Measurements from ENCODE around the gene AKAP13. TPM values are rescaled to one million over a fixed set of nuclear protein-coding genes. Genes with fewer than 3 reads are reported as not detected.
"Not testable (repeated sequence)": the region's sequence is repeated elsewhere in the genome, so short reads cannot be mapped to it uniquely, and the experiment has no call there.

Gene AKAP13
- polyA plus RNA-seq, 3 donors, result 82.8 to 94.8 (median 88.1) TPM

DNA sequence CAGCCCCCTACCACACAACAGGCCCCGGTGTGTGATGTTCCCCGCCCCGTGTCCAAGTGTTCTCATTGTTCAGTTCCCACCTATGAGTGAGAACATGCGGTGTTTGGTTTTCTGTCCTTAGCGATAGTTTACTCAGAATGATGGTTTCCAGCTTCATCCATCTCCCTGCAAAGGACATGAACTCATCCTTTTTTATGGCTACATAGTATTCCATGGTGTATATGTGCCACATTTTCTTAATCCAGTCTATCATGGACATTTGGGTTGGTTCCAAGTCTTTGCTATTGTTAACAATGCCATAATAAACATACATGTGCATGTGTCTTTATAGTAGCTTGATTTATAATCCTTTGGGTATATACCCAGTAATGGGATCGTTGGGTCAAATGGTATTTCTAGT is 285.3 kb downstream of the AKAP13 start:
- DNase-seq, result not testable (repeated sequence)

DNA sequence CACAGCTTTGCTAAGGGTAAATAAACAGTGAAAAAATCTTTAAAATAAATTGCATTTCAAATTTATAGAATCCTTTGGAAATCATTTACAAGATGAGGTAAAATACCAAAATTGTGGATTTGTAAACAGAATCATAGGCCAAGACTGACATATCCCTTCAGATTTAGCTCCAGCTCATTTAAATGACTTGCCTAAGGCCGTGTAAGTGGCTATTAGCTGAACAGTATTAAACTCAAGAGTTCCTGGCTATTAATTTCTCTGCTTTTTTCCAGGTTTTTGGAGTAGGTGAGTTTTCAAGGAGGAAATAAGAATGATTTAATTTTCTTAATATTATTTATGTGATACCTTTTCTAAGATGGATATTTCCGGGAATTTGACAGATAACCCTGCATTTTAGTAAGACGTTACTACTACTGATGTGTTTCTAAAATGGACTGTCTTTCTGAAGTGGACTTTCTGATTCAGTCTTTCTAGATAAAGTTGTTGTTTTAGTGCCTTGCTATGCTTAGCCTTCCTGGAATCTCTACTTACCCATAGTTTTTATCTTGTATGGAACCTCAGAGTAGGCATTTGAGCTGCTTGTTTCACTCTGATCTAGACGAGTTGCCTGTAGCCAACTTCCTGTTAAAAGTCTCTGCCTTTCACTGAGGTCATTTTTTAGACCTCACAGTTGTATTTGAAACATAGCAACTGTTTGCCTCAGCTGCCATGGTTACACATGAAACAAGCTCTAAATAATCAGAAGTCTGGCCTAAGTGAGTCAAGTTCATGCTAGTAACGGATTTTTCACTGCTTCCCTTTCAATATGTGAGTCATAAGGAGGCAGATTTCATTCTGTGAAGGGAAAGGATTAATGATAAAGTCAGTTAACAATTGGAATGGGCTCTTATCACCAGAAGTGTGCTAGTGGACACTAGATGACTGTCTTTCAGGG is 287.4 kb downstream of the AKAP13 start:
- DNase-seq, result peak; percentile 92

DNA sequence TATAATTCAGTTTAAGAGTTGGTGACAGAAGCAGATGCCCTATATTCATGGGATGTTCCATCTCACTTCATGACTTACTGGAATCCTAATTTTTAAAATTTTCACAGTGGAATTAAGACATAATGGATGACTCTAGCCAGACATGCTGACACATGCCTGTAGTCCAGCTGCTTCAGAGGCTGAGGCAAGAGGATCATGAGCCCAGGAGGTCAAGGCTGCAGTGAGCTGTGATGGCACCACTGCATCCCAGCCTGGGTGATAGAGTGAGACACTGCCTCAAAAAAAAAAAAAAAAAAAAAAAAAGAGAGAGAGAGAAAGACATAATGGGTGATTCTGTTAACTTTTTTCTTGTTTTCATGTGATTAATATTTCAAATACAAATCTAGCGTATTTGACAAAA is 290.8 kb downstream of the AKAP13 start:
- DNase-seq, result no peak

DNA sequence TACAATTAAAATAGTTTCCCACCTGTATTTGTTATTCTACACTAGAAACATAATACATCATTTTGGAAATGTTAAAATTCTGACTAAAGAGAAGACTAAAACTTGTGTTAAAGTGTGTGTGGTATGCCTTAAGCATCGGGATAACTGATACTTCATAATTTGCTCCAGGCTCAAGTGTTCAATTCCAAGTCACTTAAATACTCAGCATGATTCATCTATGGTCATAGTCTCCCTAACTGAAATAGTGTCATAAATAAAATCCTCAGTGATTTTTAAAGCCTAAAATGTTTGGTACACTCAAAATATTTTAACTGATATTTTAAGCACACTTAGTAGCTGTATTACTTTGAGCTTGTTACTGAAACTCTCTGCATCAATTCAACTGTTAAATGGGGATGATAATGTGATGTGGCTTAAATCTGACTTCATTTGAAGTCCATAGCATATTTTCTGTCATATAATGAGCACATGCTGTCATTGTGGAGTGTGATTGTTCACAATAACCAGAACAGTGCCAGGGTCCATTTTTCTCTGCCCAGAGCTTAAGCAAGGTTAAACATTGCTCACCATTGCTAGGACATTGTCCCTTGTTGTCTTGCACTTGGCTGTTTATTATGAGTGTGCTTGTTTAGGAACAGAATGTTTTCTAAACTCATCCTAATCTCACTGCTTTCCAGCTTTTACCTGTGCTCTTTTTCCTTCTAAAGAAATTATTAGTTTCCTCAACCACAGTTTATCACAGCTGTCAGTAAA is 292.1 kb downstream of the AKAP13 start:
- no peak for DNase-seq

DNA sequence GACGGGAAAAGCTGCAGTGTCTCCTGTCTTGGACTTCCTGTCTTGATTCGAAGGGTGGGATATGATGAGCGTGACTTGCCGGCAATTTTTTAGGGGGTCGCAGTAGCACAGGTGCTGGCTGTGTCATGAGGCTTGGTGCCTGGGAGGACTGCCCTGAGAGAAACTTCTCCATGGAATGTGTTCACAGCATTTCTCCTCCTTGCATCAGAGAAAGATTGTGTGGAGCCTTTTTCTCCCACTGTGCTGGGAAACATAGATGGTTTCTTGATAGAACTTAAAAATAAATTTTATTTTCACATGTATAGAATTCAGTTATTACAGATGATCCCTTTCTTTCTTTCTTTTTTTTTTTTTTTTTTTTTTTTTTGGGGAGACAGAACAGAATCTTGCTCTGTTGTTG is 292.9 kb downstream of the AKAP13 start:
- DNase-seq, result no peak

DNA sequence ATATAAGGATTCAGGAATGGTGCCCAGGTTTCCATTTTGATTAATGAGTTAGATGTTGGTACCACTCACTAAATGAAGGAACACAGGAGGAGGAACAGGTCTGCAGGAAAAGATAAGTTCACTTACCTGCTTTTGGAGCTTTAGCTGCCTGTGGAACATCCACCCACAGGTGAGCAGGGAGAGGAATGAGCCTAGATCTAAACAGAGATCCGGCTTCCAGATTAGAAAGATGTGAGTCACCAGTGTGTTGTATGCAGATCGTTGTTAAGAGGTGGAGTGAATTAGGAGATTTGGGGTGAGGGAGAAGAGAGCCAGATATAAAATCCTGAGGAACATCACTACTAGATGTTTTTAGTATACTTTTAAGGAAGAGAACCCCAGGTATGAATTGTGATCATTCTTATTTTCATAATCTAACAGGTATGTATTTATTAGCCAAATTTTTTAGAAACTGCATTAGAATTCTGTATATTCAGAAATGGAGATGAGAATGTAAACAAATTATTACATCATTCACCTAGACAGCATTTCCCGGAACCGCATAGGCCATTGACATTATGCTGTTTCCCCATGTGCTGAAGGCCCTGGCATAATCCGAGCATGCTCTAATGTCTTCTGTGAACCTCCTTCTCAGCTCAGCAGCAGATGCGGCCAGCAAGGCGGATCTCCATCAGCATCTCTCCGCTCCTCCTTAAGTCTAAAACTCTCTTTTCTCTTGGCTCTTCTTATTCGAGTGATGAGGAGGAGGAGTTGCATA is 296.1 kb downstream of the AKAP13 start:
- no peak for DNase-seq

DNA sequence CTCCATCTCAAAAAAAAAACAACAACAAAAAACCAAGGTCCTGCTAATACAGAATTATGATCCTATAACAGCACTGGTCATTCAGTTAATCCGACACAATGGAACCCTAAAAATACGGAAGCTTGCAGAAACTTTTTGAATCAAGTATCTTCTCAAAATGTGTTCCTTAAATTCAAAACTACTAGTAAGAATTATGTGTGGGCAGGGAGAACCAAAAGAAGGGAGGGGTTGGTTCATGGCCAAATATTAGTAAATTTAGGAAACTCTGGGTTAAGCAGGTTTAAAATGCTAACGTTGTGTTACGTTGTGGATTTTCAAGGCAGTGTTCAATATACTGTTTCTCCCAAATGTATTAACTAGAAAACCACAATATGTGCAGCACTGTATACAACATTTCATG is 298.8 kb downstream of the AKAP13 start:
- no peak for DNase-seq

DNA sequence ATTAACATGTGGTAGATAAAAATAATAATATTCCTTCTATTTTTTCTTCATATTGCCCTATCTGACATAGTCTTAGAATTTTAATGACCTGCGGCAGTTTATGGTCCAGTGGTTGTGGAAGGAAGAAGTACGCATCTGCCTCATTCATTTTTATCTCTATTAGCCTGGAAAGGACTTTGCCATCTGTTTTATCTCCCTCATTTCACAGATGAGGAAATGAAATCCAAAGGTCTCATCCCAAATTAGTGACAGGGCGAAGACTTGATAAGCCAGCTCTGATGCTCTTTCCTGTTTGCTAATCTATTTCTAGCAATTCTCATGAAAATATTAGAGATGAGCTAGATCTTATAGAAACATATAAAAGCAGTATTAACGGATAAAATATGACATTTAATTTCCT is 301.0 kb downstream of the AKAP13 start:
- DNase-seq, result no peak

DNA sequence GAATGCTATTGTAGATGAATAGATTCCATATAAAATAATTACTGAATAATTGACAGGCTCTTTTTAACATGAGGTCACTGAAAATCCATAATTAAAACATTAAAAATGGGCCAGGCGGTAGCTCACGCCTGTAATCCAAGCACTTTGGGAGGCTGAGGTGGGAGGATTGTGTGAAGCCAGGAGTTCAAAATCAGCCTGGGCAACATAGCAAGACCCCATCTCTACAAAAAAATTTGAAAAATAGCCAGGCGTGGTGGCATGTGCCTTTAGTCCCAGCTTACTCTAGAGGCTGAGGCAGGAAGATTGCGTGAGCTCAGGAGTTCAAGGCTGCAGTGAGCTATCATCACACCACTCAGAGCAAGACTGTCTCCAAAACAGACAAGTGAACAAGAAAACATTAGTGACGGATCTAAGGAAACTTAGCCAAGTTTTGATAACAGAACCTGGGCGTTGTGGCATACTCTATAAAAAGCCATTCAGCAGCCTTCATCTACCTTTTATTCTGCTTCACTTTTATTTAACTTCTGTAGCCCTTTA is 303.8 kb downstream of the AKAP13 start:
- DNase-seq, result no peak

DNA sequence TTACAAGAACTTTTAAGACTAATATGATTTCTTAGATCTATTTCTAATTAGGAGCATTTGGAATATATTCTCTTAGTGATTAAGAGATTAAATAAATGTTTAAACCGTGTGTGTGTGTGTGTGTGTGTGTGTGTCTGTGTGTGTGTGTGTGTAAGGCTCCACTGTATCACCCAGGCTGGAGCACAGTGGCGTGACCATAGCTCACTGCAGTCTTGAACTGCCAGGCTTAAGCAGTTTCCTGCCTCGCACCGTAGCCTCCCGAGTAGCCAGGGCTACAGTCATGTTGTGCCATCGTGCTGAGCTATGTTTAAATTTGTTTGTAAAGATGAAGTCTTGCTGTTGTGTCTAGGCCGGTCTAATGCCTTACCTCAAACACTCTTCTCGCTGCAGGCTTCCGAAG is 305.0 kb downstream of the AKAP13 start:
- DNase-seq, result no peak

DNA sequence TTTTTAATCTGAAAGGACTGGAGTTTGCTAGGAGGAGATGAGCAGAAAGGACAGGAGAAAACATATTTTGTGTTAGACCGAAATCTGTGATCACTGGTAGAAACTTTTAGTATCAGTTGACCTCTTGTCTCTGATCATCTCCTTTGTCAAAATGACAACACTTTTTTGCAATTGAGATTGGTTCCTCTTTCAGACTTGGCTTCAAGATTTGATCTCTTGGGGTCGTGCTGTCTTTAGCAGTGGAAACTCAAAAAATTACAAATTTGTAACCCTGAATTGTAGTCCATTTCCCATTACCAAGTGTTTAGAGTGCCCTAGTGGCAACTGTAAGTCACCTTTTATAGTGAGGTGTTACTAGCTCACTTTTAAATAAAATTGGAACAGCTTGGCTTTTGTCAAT is 306.9 kb downstream of the AKAP13 start:
- no peak for DNase-seq

DNA sequence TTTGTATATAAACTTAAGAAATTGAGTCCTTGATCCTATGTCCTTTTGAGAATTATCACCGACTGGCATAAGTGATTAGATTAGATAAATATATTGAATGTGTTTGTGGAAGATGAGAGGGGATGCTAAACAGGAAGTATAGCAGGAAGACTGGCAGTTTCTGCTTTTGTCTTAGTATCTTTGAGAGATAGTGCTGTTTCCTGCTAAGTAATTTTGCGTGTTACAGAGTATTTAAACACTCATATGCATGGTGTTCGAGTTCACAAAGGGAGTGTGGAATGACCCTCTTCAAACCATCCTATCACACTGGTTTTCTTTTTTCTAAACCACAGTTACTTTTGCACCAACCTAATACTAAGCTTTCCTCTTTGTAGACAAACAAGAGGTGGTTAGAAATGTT is 308.3 kb downstream of the AKAP13 start:
- no peak for DNase-seq

DNA sequence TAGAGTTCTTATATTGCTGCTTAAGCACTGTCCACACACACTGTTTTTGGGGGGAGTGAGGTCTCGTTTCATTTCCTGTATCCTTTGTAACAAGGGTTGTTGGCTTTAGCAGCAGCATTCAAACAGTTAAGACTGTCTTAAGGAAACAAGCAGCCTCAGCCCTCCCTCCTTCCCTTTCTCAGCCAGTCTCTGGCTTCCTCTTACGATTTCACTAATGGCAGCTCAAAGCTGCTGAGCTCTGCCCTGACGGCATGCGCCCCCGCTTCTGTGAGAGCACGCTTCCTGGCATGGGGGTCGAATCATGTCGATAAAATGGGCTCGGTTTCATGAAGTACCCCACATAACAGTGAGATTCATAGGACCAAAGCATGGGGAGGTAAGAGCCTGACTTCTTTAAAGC is 309.3 kb downstream of the AKAP13 start:
- peak; percentile 72 for DNase-seq

DNA sequence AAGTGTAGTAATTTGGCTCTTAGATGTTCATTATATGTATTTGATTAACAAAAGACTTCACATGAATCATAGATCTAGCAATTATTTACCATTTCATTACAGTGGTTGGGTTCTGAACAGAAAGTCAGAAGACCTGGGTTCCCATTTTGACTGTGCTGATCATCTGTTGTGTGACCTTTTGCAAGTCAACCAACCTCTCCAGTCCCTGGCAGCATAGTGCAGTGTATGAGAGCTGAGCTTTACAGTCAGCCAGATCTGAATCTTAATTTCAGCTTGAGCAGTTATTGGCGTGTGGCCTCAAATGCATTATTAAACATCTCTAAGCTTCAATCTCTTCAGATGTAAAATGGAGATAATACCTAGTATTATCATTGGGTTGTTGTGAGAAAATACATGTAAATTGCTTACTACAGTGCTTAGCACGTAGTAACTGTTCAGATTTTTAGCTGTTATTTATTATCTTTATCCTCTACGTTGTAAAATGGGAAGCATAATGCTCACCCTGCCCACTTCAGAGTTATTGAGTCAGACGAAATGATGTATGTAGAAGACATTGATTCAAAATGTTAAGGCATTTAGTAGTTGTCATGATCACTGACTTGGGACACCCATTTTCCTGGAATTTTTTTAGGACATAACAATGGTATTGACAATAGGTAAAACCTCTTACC is 310.3 kb downstream of the AKAP13 start:
- no peak for DNase-seq

DNA sequence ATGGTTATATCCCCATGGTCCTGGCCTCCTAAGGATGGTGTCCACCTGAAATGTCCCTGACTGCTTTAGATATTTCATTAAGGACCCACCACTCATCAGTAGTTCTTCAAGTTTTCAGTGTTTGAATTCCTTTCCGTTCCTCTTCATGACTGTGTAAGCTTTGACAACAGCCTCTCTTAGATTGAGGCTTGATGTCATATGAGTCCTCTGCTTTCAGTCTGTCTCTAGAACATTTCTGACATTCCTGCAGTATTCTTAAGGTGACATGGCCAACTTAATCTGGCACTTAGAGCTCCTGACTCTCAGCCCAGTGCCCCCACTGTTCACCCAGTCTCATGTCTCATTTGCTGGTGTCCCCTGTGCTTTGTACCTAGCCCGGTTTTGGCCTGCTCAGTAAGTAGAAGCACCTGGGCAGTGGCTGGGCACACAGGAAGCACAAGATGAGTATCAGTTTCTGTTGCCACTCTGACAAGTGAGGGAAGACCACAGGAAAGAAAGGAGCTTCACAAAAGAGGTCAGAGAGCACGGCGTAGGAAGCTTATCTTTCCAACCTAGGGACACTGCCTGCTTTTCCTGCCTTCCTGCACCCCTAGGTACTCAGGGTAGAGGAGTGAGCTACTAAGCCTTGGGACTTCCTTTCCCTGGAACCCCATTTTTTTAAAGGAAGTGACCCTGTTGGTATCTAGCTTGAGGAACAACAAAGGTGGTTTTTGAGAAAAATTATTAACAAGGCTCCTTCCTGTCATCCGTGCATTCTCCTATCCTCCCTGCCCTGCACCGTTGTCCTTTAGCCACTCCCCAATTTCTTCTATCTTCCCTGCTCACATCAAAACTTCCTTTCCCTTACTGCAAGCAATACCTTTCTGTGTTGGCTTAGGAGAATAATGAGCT is 311.2 kb downstream of the AKAP13 start:
- DNase-seq, result no peak

DNA sequence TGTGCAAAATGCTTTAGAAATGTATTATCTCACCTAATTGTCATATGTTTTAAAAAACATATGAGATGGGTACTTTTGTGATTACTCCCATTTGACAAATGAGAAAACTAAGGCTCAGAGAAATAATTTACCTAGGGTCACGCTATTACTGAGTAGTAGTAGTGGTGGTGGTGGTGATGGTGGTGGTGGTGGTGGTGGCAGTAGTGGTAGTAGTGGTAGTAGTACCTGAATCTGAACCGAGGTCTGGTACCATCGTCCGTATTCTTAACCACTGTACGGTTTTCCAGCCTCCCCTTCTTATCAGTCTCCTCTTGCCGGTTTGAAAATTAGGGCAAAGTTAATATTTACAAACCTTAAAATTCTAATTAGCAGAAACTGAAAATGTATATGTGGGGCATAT is 311.9 kb downstream of the AKAP13 start:
- DNase-seq, result no peak

DNA sequence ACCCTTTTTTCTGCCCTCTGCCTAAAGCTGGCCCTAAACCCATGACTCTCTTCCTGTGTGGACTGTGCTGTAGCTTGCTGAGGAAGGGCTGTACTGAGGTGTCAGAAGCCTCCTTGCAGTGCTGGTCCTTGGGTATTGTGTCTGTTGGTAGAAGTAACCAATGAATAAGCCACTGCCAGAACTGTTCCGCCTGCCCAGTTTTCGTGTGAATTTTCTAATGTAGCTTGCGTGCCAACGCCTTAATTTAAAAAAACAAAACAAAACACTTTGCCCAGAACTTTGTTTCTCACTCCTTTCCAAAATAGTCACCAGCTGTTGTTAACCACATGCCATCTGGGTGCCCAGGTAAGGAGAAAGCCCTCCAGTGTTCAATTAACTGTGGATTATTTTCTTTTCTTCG is 312.5 kb downstream of the AKAP13 start:
- DNase-seq, result no peak

DNA sequence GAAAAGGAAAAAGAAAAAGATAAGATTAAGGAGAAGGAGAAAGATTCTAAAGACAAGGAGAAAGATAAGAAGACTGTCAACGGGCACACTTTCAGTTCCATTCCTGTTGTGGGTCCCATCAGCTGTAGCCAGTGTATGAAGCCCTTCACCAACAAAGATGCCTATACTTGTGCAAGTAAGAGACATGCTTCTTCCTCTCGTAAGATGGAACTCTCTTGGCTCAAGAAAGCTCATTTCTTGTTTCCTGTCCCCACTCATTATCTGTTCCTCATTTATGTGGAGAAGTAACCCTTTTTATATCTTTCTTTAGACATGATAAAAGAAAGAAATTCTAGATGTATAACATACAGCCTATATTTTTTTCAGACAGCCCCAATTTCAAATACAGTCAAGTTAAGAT is 312.9 kb downstream of the AKAP13 start:
- no peak for DNase-seq

DNA sequence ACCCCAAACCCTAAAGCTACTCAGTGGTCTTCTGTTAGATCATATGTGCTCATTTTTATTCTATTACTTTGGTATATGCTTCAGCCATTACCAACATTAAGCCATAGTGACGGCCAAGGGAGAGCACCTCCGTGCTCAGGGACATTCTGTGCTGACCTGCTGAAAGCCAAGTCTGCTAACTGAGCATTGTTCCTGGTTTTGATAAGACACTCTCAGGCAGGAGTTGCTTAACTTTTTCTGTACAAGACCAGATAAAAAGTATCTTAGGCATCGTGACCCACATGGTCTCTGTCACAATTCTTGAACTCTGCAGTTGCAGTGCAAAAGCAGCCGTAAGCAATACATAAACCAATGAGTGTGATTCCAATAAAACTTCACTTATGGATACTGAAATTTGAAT is 313.7 kb downstream of the AKAP13 start:
- no peak for DNase-seq

DNA sequence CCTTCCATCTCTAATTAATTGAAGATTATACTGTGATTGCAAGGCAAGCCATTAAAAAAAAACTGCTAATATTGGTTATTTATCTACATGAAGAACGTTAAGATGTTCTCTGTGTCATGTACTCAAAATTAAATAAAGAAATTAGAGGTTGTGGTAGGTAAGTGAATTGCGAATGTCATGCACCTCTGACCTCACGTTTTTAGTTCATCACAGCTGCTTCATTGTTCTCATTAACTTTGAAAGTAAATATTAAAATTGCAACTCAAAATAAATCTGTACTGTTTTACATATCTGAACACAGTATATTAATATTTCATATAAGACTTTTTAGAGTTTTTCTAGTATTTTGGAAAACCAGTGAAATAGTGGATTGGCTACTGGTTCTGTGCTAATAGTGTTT is 320.4 kb downstream of the AKAP13 start:
- DNase-seq, result no peak
